22Rv1 (cell line): ENCODE data around the gene ADNP2.

ENCODE experiments used
- H3K27ac ChIP-seq: fragments of 450-650 bp; 2 replicates; pipeline ENCODE4 v1.5.1; 2017
- CTCF ChIP-seq: fragments of 450-650 bp; IDR thresholded peaks from 2 replicates; pipeline ENCODE4 v1.5.1; 2017; ENCODE audit warnings: mild to moderate bottlenecking
- ZFX ChIP-seq: fragments of 450-650 bp; IDR thresholded peaks from 2 replicates; pipeline ENCODE4 v1.6.1; 2017; ENCODE audit warnings: antibody characterized with exemption, borderline replicate concordance

The ADNP2 gene

DNA sequence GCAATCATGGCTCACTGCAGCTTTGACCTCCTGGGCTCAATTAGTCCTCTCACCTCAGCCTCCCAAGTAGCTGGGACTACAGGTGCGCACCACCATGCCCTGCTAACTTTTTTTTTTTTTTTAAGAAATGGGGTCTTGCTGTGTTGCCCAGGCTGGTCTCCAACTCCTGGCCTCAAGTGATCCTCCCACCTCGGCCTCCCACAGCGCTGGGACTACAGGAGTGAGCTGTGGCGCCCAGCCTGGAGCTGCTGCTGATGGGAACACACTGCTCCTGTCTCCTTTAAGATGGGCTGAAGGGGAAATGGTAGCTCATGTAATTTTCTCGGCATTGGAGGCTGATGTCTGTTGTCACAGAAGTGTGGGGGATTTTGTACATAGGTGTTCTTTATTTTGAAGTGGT is 34.9 kb upstream of the ADNP2 start:
- H3K27ac ChIP-seq: no peak overlapping the region
- TF ChIP-seq CTCF (no peak), ZFX (no peak)

GRCh38 chr18:80074697-80075096 is 34.4 kb upstream of the ADNP2 start:
- TF ChIP-seq CTCF: no peak
- no peak for TF ChIP-seq ZFX
- H3K27ac ChIP-seq: no peak overlapping the region

DNA sequence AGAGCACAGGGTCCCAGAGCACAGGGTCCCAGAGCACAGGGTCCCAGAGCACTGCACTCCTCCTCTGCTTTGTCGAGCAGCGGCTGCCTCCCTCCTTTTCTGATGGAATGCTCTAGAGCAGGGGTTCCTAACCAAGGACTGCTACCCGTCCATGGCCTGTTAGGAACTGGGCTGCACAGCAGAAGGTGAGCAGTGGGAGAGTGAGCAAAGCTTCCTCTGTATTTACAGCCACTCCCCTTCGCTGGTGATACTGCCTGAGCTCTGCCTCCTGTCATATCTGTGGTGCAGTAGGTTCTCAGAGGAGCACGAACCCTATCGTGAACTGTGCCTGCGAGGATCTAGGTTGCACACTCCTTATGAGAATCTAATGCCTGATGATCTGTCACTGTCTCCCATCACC is 33.1 kb upstream of the ADNP2 start:
- no peak for TF ChIP-seq CTCF
- TF ChIP-seq ZFX: no peak
- no peak overlapping the region for H3K27ac ChIP-seq

GRCh38 chr18:80076379-80076778 is 32.7 kb upstream of the ADNP2 start:
- H3K27ac ChIP-seq: no peak overlapping the region
- TF ChIP-seq ZFX (no peak), CTCF (no peak)

GRCh38 chr18:80077873-80078272 is 31.2 kb upstream of the ADNP2 start:
- TF ChIP-seq CTCF (no peak), ZFX (no peak)
- H3K27ac ChIP-seq: no peak overlapping the region

DNA sequence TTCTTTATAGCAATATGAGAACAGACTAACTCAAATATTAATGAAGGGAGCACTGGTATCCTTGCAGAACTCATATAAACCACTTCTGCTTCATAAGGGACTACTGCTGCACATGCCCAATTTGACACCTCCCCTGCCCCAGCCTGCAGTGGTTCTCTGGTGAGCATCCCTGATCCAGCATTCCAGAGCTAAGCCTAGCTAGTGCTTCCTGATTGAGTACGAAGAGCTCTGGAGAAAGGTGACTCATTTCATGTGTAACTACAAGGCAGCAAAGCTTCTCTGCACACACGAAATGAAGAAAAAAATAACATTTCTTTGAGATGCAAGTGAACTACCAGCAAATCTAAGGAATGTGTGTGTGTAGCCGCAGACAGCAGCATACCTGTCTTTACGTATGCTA is 22.8 kb upstream of the ADNP2 start:
- H3K27ac ChIP-seq: no peak overlapping the region
- no peak for TF ChIP-seq CTCF
- TF ChIP-seq ZFX: no peak

DNA sequence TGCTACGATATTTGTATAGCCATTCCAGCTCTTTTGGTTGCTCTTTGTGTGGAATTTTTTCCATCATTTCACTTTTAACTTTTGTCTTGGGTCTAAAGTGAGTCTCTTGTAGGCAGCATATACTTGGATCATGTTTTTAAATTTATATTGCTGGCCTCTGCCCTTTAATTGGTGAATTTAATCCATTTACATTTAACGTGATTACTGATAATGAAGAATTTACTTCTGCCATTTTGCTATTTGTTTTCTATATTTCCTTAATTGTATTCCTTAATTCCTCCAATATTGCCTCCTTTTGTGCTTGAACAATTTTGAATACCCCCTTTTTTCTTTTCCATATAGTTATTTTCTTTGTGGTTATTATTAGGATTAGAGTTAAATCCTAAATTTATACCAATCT is 21.0 kb upstream of the ADNP2 start:
- TF ChIP-seq CTCF (no peak), ZFX (no peak)
- no peak overlapping the region for H3K27ac ChIP-seq
